Prostate gland (tissue), 2 donors: Measurements from ENCODE around the gene IRS1.

Source experiments
- POLR2A ChIP-seq: fragments of 450-650 bp; IDR thresholded peaks from one replicate; pipeline ENCODE4 v1.6.1; 2016; ENCODE audit warnings: antibody characterized with exemption, mild to moderate bottlenecking
- TF ChIP-seq, protein P1 (sequence below), 4 experiments: fragments of 200-600 bp in 2 of 4; fragments of 450-650 bp in 2 of 4; sonication (generic) in 2 of 4; IDR thresholded peaks; 1 replicate in 3 of 4; 2 replicates in 1 of 4; pipeline ENCODE4 v1.5.1; 2016 to 2019; ENCODE audit warnings: antibody characterized with exemption in 4 of 4, mild to moderate bottlenecking in 2 of 4, moderate library complexity in 2 of 4

- TF ChIP-seq, protein P1, sequence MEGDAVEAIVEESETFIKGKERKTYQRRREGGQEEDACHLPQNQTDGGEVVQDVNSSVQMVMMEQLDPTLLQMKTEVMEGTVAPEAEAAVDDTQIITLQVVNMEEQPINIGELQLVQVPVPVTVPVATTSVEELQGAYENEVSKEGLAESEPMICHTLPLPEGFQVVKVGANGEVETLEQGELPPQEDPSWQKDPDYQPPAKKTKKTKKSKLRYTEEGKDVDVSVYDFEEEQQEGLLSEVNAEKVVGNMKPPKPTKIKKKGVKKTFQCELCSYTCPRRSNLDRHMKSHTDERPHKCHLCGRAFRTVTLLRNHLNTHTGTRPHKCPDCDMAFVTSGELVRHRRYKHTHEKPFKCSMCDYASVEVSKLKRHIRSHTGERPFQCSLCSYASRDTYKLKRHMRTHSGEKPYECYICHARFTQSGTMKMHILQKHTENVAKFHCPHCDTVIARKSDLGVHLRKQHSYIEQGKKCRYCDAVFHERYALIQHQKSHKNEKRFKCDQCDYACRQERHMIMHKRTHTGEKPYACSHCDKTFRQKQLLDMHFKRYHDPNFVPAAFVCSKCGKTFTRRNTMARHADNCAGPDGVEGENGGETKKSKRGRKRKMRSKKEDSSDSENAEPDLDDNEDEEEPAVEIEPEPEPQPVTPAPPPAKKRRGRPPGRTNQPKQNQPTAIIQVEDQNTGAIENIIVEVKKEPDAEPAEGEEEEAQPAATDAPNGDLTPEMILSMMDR (IDR thresholded peaks at IDR 0.05), result no peak
- no peak for TF ChIP-seq POLR2A
These were observed 33.1 kb downstream of the IRS1 start for GRCh38 chr2:226766352-226767055.
